Progenitor cell of endocrine pancreas (in vitro differentiated cells): ENCODE data around the gene SAV1. TPM values are rescaled to one million over a fixed set of nuclear protein-coding genes. Genes with fewer than 3 reads are reported as not detected.

Source experiments
- DNase-seq: peaks from one replicate; pipeline ENCODE4 v3.0.0; 2021; ENCODE audit warnings: low spot score; ENCODE audit not compliant: unreplicated experiment
- H3K27ac Mint-ChIP-seq: 2 replicates; pipeline ENCODE4 v1.8.0; 2021; ENCODE audit warnings: mild to moderate bottlenecking, moderate library complexity, mixed read lengths
- H3K27me3 Mint-ChIP-seq: 2 replicates; pipeline ENCODE4 v1.8.0; 2021; ENCODE audit warnings: mixed read lengths
- H3K36me3 Mint-ChIP-seq: 2 replicates; pipeline ENCODE4 v1.8.0; 2022; ENCODE audit warnings: mixed read lengths; ENCODE audit not compliant: insufficient read depth
- H3K4me1 Mint-ChIP-seq: 2 replicates; pipeline ENCODE4 v1.8.0; 2021; ENCODE audit warnings: low read depth, mixed read lengths
- H3K4me3 Mint-ChIP-seq: 2 replicates; pipeline ENCODE4 v1.8.0; 2021; ENCODE audit warnings: low read depth, mild to moderate bottlenecking, moderate library complexity, mixed read lengths
- H3K9me3 Mint-ChIP-seq: 2 replicates; pipeline ENCODE4 v1.8.0; 2021; ENCODE audit warnings: low read depth, mixed read lengths
- CTCF ChIP-seq: fragments of 200-600 bp; sonication (generic); IDR thresholded peaks from one replicate; pipeline ENCODE4 v1.5.0; 2021; ENCODE audit warnings: antibody characterized with exemption, mild to moderate bottlenecking; ENCODE audit not compliant: unreplicated experiment
- total RNA-seq: library from RNA; stranded (reverse); gene quantifications from 2 replicates; pipeline ENCODE4 v1.2.1, GENCODE V29; 2021

The SAV1 gene
- total RNA-seq, 1 donor from 2014 or later = 27.0 TPM

- TF ChIP-seq CTCF = no peak
- H3K27ac Mint-ChIP-seq = peak overlapping the region; percentile 4
- no peak overlapping the region for H3K4me3 Mint-ChIP-seq
- H3K9me3 Mint-ChIP-seq = peaks cover 5% of the 10 kb centered on the region
- H3K4me1 Mint-ChIP-seq = peaks cover 18% of the 10 kb centered on the region
- no peaks in the 10 kb centered on the region for H3K27me3 Mint-ChIP-seq
- H3K36me3 Mint-ChIP-seq = peaks cover 29% of the 10 kb centered on the region
- no peak for DNase-seq
Observed at GRCh38 chr14:50659327-50659974, 8.7 kb downstream of the SAV1 start.

- Mint-ChIP-seq H3K27me3 (no peaks in the 10 kb centered on the region), H3K36me3 (peaks cover 23% of the 10 kb centered on the region), H3K4me1 (peaks cover 18% of the 10 kb centered on the region), H3K9me3 (peaks cover 5% of the 10 kb centered on the region), H3K4me3 (no peak overlapping the region), H3K27ac (no peak overlapping the region)
- no peak for DNase-seq
- no peak for TF ChIP-seq CTCF
Observed at GRCh38 chr14:50658203-50658602, 9.9 kb downstream of the SAV1 start.

GRCh38 chr14:50657753-50658152, 10.4 kb downstream of the SAV1 start:
- H3K27ac Mint-ChIP-seq = no peak overlapping the region
- no peak for TF ChIP-seq CTCF
- no peaks in the 10 kb centered on the region for H3K27me3 Mint-ChIP-seq
- H3K4me3 Mint-ChIP-seq = no peak overlapping the region
- H3K9me3 Mint-ChIP-seq = peaks cover 5% of the 10 kb centered on the region
- DNase-seq = no peak
- H3K36me3 Mint-ChIP-seq = peaks cover 21% of the 10 kb centered on the region
- H3K4me1 Mint-ChIP-seq = peaks cover 18% of the 10 kb centered on the region

- Mint-ChIP-seq H3K9me3 (peaks cover 5% of the 10 kb centered on the region), H3K4me1 (peaks cover 18% of the 10 kb centered on the region), H3K36me3 (peaks cover 25% of the 10 kb centered on the region), H3K27me3 (no peaks in the 10 kb centered on the region), H3K4me3 (no peak overlapping the region), H3K27ac (no peak overlapping the region)
- DNase-seq = no peak
- TF ChIP-seq CTCF = no peak
Observed at GRCh38 chr14:50656776-50657175, 11.3 kb downstream of the SAV1 start.

- H3K9me3 Mint-ChIP-seq = no peaks in the 10 kb centered on the region
- TF ChIP-seq CTCF = no peak
- no peak for DNase-seq
- H3K27ac Mint-ChIP-seq = no peak overlapping the region
- H3K27me3 Mint-ChIP-seq = no peaks in the 10 kb centered on the region
- no peak overlapping the region for H3K4me3 Mint-ChIP-seq
- peaks cover 5% of the 10 kb centered on the region for H3K36me3 Mint-ChIP-seq
- peaks cover 2% of the 10 kb centered on the region for H3K4me1 Mint-ChIP-seq
Observed at GRCh38 chr14:50649691-50650090, 18.4 kb downstream of the SAV1 start.
